K562 (cell line): ENCODE data around the gene MYO1E. TPM values are rescaled to one million over a fixed set of nuclear protein-coding genes. Genes with fewer than 3 reads are reported as not detected.

Source experiments
- ATAC-seq: fragments of 200-7000 bp; cut with Tn5 transposase; 3 replicates; pipeline ENCODE4 v1.9.1; 2020; ENCODE audit warnings: moderate library complexity
- BruUV-seq: library from RNA; stranded (reverse); fragments of 400-500 nt; replicated peaks from 2 replicates; lab custom pipeline; 2021; lab: Mats Ljungman, UMichigan
- CTCF ChIA-PET: fragments of 300-600 bp; formaldehyde crosslinking; extraction: SDS; loops from one replicate; lab custom pipeline; 2021; ENCODE audit warnings: low intra/inter-chr PET ratio; lab: Yijun Ruan, JAX
- POLR2A ChIA-PET: fragments of 300-600, 350-650 bp; sonication (Branson Sonifier 250); formaldehyde crosslinking; extraction: SDS; loops from one replicate; lab custom pipeline; 2021; ENCODE audit warnings: antibody characterized with exemption, inconsistent platforms; lab: Yijun Ruan, JAX
- DNase-seq, 4 experiments: peaks; one replicate each; pipeline versions ENCODE4 v3.0.0 to v3.0.0-alpha.2; 2011 to 2018; ENCODE audit warnings: low spot score in 3 of 4, mixed read lengths in 3 of 4; ENCODE audit errors: extremely low read depth in 1 of 4
- FAIRE-seq: peaks from 2 replicates; lab custom pipeline; 2011; peaks lifted over from hg19 to GRCh38; lab: Jason Lieb, UNC
- H2AFZ ChIP-seq: 2 replicates; pipeline ENCODE4 v1.6.0; 2011; ENCODE audit warnings: low read depth, low read length, control low read depth, inconsistent platforms
- H3K27ac ChIP-seq: fragments of 200-600 bp; 3 replicates; pipeline ENCODE4 v1.8.0; 2011; ENCODE audit warnings: low read depth, mild to moderate bottlenecking, control low read depth, inconsistent platforms, low read length, moderate library complexity, mixed read lengths; ENCODE audit errors: extremely low read depth
- H3K27me3 ChIP-seq, 2 experiments: fragments of 300-600 bp in 1 of 2; 2 replicates in 1 of 2; 3 replicates in 1 of 2; pipeline versions ENCODE4 v1.6.0 to v1.8.0; 2011; ENCODE audit warnings: inconsistent platforms in 2 of 2, low read length in 2 of 2, mild to moderate bottlenecking in 1 of 2, mixed read lengths in 1 of 2, moderate library complexity in 1 of 2; ENCODE audit not compliant: control insufficient read depth in 2 of 2, insufficient read depth in 2 of 2
- H3K36me3 ChIP-seq: fragments of 300-600 bp; 3 replicates; pipeline ENCODE4 v1.8.0; 2011; ENCODE audit warnings: mild to moderate bottlenecking, low read length, inconsistent platforms; ENCODE audit not compliant: control insufficient read depth, insufficient read depth
- H3K4me1 ChIP-seq, 2 experiments: fragments of 200-600 bp in 1 of 2; replicated peaks in 1 of 2; 2 replicates in 1 of 2; 3 replicates in 1 of 2; pipeline versions ENCODE4 v1.5.1 to v1.8.0; 2011; ENCODE audit warnings: inconsistent platforms in 2 of 2, low read length in 2 of 2, mild to moderate bottlenecking in 1 of 2, mixed read lengths in 1 of 2, moderate library complexity in 1 of 2; ENCODE audit not compliant: control insufficient read depth in 2 of 2, insufficient read depth in 2 of 2
- H3K4me2 ChIP-seq: 2 replicates; pipeline ENCODE4 v1.6.1; 2011; ENCODE audit warnings: low read length, control low read depth, inconsistent platforms, mixed read lengths; ENCODE audit not compliant: insufficient read depth
- H3K4me3 ChIP-seq: fragments of 200-600 bp; sonication (generic), shearing (Covaris generic); 2 replicates; pipeline ENCODE4 v1.5.1; 2016; ENCODE audit warnings: control low read depth, inconsistent platforms
- H3K79me2 ChIP-seq: fragments of 200-600 bp; 3 replicates; pipeline ENCODE4 v1.8.0; 2011; ENCODE audit warnings: low read length, inconsistent platforms; ENCODE audit not compliant: control insufficient read depth, insufficient read depth
- H3K9ac ChIP-seq, 2 experiments: 2 replicates each; pipeline versions ENCODE4 v1.6.0 to v1.6.1; 2011; ENCODE audit warnings: low read depth in 2 of 2, low read length in 2 of 2, control low read depth in 1 of 2, inconsistent platforms in 1 of 2, mild to moderate bottlenecking in 1 of 2, mixed read lengths in 1 of 2; ENCODE audit not compliant: insufficient read depth in 1 of 2
- H3K9me1 ChIP-seq: one replicate; pipeline ENCODE4 v1.6.0; 2011; ENCODE audit warnings: inconsistent platforms, mild to moderate bottlenecking, low read length, moderate library complexity; ENCODE audit not compliant: control insufficient read depth, insufficient read depth
- H3K9me3 ChIP-seq: replicated peaks from 2 replicates; pipeline ENCODE4 v1.5.1; 2011; ENCODE audit warnings: low read depth, low read length, inconsistent platforms; ENCODE audit not compliant: control insufficient read depth, insufficient read depth
- H4K20me1 ChIP-seq: replicated peaks from 2 replicates; pipeline ENCODE4 v1.6.1; 2011; ENCODE audit warnings: low read length, inconsistent platforms, mixed read lengths; ENCODE audit not compliant: control insufficient read depth, insufficient read depth
- CHCHD3 ChIP-seq: fragments of 250-450 bp; sonication (Bioruptor Pico); IDR thresholded peaks from 2 replicates; pipeline ENCODE4 v2.1.2; 2022; ENCODE audit warnings: mild to moderate bottlenecking
- HSF4 ChIP-seq: fragments of 250-450 bp; sonication (Bioruptor Pico); IDR thresholded peaks from 2 replicates; pipeline ENCODE4 v2.1.2; 2022; ENCODE audit warnings: mild to moderate bottlenecking, moderate library complexity, borderline replicate concordance
- LCOR ChIP-seq: sonication (generic); formaldehyde crosslinking; IDR thresholded peaks from 2 replicates; pipeline ENCODE4 v1.8.0; 2022; ENCODE audit warnings: mild to moderate bottlenecking, missing genetic modification reagents
- MEIS2 ChIP-seq: fragments of 450-650 bp; IDR thresholded peaks from 2 replicates; pipeline ENCODE4 v1.6.1; 2014; ENCODE audit warnings: mild to moderate bottlenecking; ENCODE audit not compliant: partially characterized antibody
- POLR2AphosphoS2 ChIP-seq: IDR thresholded peaks from 2 replicates; pipeline ENCODE4 v1.6.1; 2012; ENCODE audit warnings: low read length, improper control_type of control experiment
- POLR2G ChIP-seq: fragments of 200-400 bp; formaldehyde crosslinking; IDR thresholded peaks from 2 replicates; pipeline ENCODE4 v1.6.1; 2017; ENCODE audit warnings: low read depth, mild to moderate bottlenecking, antibody characterized with exemption, low read length, moderate library complexity
- PRDM10 ChIP-seq: fragments of 450-650 bp; IDR thresholded peaks from 2 replicates; pipeline ENCODE4 v1.6.1; 2018; ENCODE audit not compliant: partially characterized antibody
- SP1 ChIP-seq: sonication (generic); formaldehyde crosslinking; IDR thresholded peaks from 2 replicates; pipeline ENCODE4 v1.8.1; 2022; ENCODE audit warnings: mild to moderate bottlenecking, missing genetic modification reagents
- SRSF9 ChIP-seq: fragments of 200-400 bp; formaldehyde crosslinking; IDR thresholded peaks from 2 replicates; pipeline ENCODE4 v1.6.1; 2017; ENCODE audit warnings: low read depth, low read length, borderline replicate concordance
- STAT5B ChIP-seq: fragments of 250-450 bp; sonication (Bioruptor Pico); IDR thresholded peaks from 2 replicates; pipeline ENCODE4 v1.8.0; 2021; ENCODE audit warnings: mild to moderate bottlenecking, inconsistent platforms
- TCF7L2 ChIP-seq: fragments of 150-350 bp; IDR thresholded peaks from 2 replicates; pipeline ENCODE4 v1.6.1; 2016; ENCODE audit warnings: low read depth, mild to moderate bottlenecking, low read length, moderate library complexity
- ZNF146 ChIP-seq: IDR thresholded peaks from one replicate; pipeline ENCODE4 v1.6.1; 2018; ENCODE audit warnings: missing compliant biosample characterization; ENCODE audit not compliant: unreplicated experiment
- WGBS: fragments of 100-300 bp; shearing (Covaris generic); methylation state at CpG from one replicate; pipeline ENCODE4 v1.1.6; 2016; ENCODE audit warnings: low coverage, mixed read lengths; ENCODE audit not compliant: insufficient coverage; ENCODE audit errors: missing lambda C conversion rate; 5-methylcytosine and 5-hydroxymethylcytosine counted together
- in situ Hi-C: fragments of 300-500 bp; cut with MboI; formaldehyde crosslinking; loops from 4 replicates; pipeline ENCODE4 v1.15.0; 2018; ENCODE audit warnings: inconsistent platforms, mixed read lengths
- intact Hi-C: fragments of 100-400 bp; cut with micrococcal nuclease; formaldehyde crosslinking; loops from 2 replicates; pipeline ENCODE4 v1.14.2; 2022
- polyA plus RNA-seq, 8 experiments: library from polyadenylated mRNA; depleted of rRNA in 4 of 8; stranded (reverse) in 5 of 8; unstranded in 3 of 8; fragments of >200 nt; fragmentation: Nextera tagmentation in 2 of 8; fragmentation: Illumina TruSeq in 1 of 8; extraction: Ambion mirVana in 2 of 8; extraction: Trizol in 1 of 8; gene quantifications; 2 replicates each; pipeline versions ENCODE4 v1.2.1 to v1.2.3, GENCODE V29; 2011 to 2014; ENCODE audit warnings: inconsistent platforms in 1 of 8, missing spikeins in 1 of 8
- total RNA-seq, 7 experiments: library from RNA; depleted of rRNA in 6 of 7; stranded (reverse); fragments of >200 nt in 6 of 7; fragmentation: Illumina TruSeq in 2 of 7; extraction: Trizol in 2 of 7; gene quantifications; 2 replicates each; pipeline versions ENCODE4 v1.2.1 to v1.2.3, GENCODE V29; 2011 to 2021; ENCODE audit warnings: low replicate concordance in 1 of 7

Gene MYO1E
- total and polyA plus RNA-seq, 9 of the 15 experiments (the other 6 are each of a cell fraction or from before 2014, with no cell fraction given) = under 0.01 to 0.44 (median 0.01) TPM; not detected in 6

DNA sequence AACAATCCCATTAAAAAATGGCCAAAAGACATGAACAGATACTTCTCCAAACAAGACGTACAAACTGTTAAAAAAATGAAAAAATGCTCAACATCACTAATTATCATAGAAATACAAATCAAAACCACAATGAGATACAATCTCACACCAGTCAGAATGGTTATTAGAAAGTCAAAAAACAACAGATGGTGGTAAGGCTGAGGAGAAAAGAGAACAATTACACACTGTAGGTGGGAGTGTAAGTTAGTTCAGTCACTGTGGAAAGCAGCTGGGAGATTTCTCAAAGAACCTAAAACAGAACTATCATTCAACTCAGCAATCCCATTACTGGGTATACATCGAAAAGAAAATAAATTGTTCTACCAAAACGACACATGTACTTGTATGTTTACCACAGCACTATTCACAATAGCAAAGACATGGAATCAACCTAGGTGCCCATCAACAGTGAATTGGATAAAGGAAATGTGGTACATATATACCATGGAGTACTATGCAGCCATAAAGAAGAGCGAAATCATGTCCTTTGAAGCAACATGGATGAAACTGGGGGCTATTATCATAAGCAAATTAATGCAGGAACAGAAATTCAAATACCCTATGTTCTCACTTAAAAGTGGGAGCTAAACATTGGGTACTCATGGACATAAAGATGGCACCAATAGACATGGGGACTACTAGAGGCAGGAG, 51.5 kb downstream of the MYO1E start:
- H3K36me3 ChIP-seq = no peaks in the 10 kb centered on the region
- no peaks in the 10 kb centered on the region for H3K79me2 ChIP-seq
- DNase-seq (no peak), ATAC-seq (no peak), FAIRE-seq (no peak)
- no peaks in the 10 kb centered on the region for H4K20me1 ChIP-seq
- WGBS = 0% methylated on average over 4 of the region's 4 CpGs
- H3K4me3 ChIP-seq = no peak overlapping the region
- H3K9me3 ChIP-seq = 0 out of 2 replicates have a peak, but pooled peaks cover 2% of the 10 kb centered on the region
- ChIA-PET POLR2A (interaction anchor here (1.4 kb wide), 1 partner anchor 11 kb away, joined by 3 read pairs; no protein-coding TSS in a partner anchor), CTCF (no interaction called here)
- no peaks in the 10 kb centered on the region for H3K4me1 ChIP-seq
- no peak overlapping the region for H3K4me2 ChIP-seq
- in situ Hi-C loops = no loop called here
- H3K9me1 ChIP-seq = no peaks in the 10 kb centered on the region
- no peak overlapping the region for H2AFZ ChIP-seq
- TF ChIP-seq ZNF146 (CRISPR knock-in tag) (peak; percentile 59), POLR2AphosphoS2 (no peak)
- BruUV-seq = no TSS peak
- peaks cover 3 to 5% of the 10 kb centered on the region in 2 experiments; a peak in 2 of 5 replicates for H3K27me3 ChIP-seq
- H3K9ac ChIP-seq = no peak overlapping the region
- H3K27ac ChIP-seq = no peak overlapping the region
- intact Hi-C loops = no loop called here

DNA sequence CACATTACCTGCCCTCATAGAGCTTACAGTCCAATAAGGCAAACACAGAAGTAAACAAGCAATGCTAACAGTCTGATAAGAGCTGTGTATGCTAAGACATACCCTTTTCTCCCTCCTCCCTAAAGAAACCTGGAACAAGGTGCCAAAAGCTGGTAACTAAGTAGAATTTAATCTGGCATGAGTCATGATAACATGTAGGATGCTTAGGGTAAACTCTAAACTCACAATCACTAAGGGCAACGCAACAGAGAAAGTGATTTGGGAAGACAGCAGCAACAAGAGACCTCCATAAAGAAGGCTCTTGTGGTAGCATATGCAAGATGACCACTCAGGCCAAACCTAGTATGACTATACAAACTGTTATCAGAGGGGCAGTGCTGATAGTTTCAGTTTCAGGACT, 55.5 kb downstream of the MYO1E start:
- H3K9ac ChIP-seq = no peak overlapping the region
- no peaks in the 10 kb centered on the region for H3K9me1 ChIP-seq
- H3K4me3 ChIP-seq = no peak overlapping the region
- DNase-seq (no peak), FAIRE-seq (no peak), ATAC-seq (no peak)
- H3K27ac ChIP-seq = no peak overlapping the region
- in situ Hi-C loops (no loop called here), intact Hi-C loops (no loop called here)
- H3K4me1 ChIP-seq = no peaks in the 10 kb centered on the region
- POLR2A ChIA-PET = no interaction called here
- H3K9me3 ChIP-seq = 0 out of 2 replicates have a peak, but pooled peaks cover 2% of the 10 kb centered on the region
- CTCF ChIA-PET = no interaction called here
- no peak overlapping the region for H2AFZ ChIP-seq
- no peaks in the 10 kb centered on the region for H4K20me1 ChIP-seq
- peaks cover 0 to 2% of the 10 kb centered on the region in 2 experiments; a peak in 1 of 5 replicates for H3K27me3 ChIP-seq
- no TSS peak for BruUV-seq
- H3K79me2 ChIP-seq = no peaks in the 10 kb centered on the region
- WGBS = 0% methylated on average over 1 of the region's 1 CpG
- H3K4me2 ChIP-seq = no peak overlapping the region
- no peaks in the 10 kb centered on the region for H3K36me3 ChIP-seq
- TF ChIP-seq CHCHD3 (CRISPR knock-in tag) (no peak), MEIS2 (no peak), HSF4 (CRISPR knock-in tag) (no peak), PRDM10 (no peak), SRSF9 (no peak), LCOR (CRISPR knock-in tag) (no peak), TCF7L2 (no peak), POLR2G (no peak), SP1 (CRISPR knock-in tag) (no peak), STAT5B (no peak)
